Measurements from ENCODE around the gene P2RY14.

Gene P2RY14

DNA sequence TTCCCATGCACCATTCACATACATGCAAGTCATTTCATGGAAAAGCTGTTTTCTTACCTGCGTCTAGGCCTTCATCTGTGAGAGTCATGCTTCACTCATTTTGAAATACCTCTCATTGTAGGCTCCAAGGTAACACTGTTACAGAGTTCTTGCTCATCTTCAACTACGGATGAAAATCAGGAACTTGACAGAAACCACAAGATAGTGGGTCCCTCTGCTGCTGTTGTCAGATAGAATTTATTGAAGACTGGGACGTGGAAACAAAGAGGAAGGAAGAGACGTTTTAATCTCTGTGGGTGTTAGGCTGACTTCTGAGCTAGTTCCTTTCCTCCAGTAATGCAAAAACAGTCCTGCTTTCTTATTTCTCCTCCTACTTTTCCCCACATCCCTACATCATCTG, at the start of gene P2RY14:
TSS of gene P2RY14 (minus strand) at position 313 of the 400 bp plus-strand sequence. CDS start 64,226 bp downstream, outside the sequence.
- no peak for DNase-seq (ENCODE audit: low read depth)
- no peak within 1 kb of the TSS for H3K4me3 ChIP-seq (ENCODE audit: low read depth, low read length)
- TF ChIP-seq, protein P1, sequence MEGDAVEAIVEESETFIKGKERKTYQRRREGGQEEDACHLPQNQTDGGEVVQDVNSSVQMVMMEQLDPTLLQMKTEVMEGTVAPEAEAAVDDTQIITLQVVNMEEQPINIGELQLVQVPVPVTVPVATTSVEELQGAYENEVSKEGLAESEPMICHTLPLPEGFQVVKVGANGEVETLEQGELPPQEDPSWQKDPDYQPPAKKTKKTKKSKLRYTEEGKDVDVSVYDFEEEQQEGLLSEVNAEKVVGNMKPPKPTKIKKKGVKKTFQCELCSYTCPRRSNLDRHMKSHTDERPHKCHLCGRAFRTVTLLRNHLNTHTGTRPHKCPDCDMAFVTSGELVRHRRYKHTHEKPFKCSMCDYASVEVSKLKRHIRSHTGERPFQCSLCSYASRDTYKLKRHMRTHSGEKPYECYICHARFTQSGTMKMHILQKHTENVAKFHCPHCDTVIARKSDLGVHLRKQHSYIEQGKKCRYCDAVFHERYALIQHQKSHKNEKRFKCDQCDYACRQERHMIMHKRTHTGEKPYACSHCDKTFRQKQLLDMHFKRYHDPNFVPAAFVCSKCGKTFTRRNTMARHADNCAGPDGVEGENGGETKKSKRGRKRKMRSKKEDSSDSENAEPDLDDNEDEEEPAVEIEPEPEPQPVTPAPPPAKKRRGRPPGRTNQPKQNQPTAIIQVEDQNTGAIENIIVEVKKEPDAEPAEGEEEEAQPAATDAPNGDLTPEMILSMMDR (conservative IDR thresholded peaks at IDR 0.05; ENCODE audit: low read depth, low read length) = no peak

DNA sequence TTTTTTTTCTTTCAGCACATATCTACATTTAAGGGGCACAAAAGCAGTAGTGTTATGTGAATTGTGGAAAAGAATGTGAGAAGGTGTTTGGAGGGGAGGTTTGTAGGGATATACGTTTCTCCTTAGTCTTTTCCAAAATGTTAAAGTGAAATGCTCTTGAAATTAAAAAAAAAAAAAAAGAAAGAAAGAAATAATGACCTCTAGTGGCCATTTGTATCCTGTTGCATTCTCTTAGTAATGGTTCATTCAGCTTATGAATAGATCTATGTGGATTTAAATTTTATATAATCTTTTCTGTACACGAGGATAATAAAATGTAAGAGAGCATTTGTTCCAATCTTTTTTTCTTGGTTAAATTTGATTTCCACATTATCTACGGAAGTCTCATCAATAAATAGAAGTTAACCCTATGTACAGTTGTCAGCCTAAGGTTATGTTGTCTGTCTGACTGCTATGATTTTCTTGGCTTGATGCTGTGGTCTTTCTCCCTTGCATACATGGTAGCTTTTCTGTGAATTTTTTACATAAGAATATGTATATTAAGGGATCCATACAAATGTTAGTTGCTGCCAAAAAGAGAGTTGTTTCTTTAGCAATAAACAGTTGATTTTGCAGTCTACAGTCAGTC, 49.3 kb upstream of the P2RY14 start:
- DNase-seq (ENCODE audit: low read depth) = peak; percentile 59
- TF ChIP-seq, protein P1 (conservative IDR thresholded peaks at IDR 0.05; ENCODE audit: low read depth, low read length) = peak; percentile 52
- no peak overlapping the region for H3K4me3 ChIP-seq (ENCODE audit: low read depth, low read length)

DNA sequence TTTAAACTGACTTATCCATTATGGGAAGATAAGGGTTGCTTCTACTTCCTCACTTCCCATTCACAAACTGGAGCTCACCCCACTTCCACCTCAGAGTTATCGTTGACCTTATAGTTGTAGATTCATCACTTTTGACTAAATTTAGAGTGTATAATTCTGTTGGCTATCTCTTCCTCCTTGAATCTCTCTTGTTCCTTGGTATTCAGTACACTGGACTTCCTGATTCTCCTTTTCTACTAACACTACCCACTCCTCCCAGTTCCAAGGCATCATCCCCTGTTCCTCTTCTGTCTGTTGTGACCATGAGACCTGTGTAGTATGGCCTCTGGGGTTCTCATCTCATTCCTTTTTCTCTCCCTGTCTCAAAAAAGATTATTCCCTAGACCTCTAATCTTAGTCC, 44.2 kb upstream of the P2RY14 start:
- TF ChIP-seq, protein P1 (conservative IDR thresholded peaks at IDR 0.05; ENCODE audit: low read depth, low read length) = no peak
- no peak for DNase-seq (ENCODE audit: low read depth)
- H3K4me3 ChIP-seq (ENCODE audit: low read depth, low read length) = no peak overlapping the region

DNA sequence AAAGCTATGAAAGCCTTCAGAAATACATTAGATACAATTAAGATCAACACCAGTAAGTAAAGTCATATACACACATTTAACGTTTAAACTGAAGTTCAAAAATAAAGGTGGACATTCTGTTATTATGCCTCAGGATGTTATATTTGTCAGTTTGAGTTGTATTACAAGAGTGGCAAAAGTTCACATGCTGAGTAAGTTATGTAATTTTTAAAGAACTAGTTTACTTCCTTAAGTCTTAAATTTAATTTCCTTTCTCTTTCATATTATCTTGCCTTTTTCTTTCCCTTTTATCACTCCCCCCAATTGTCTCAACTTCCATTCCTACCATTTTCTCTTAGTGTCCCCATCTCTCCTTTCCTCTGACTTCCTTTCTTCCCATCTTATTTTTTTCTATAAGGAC, 43.2 kb upstream of the P2RY14 start:
- TF ChIP-seq, protein P1 (conservative IDR thresholded peaks at IDR 0.05; ENCODE audit: low read depth, low read length) = no peak
- H3K4me3 ChIP-seq (ENCODE audit: low read depth, low read length) = no peak overlapping the region
- no peak for DNase-seq (ENCODE audit: low read depth)

DNA sequence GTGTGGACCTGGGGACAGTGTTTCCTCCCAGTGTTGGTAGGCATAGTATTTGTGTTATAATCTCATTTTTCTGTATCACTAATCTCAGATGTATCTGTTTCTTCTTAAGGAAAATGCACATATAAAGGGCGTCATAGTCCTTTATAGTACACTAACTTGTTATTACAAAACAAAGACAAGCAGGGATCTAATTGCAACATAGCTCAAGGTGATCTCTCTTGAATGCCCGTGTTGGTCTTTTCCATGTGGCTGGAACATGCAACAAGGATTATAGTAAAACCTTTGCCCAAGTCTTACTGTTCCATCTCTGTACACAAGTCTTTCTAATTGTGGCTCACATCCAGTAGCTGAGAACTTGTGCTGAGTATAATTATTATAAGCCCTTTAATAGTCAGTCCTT, 41.8 kb upstream of the P2RY14 start:
- H3K4me3 ChIP-seq (ENCODE audit: low read depth, low read length) = no peak overlapping the region
- TF ChIP-seq, protein P1 (conservative IDR thresholded peaks at IDR 0.05; ENCODE audit: low read depth, low read length) = no peak
- DNase-seq (ENCODE audit: low read depth) = no peak

DNA sequence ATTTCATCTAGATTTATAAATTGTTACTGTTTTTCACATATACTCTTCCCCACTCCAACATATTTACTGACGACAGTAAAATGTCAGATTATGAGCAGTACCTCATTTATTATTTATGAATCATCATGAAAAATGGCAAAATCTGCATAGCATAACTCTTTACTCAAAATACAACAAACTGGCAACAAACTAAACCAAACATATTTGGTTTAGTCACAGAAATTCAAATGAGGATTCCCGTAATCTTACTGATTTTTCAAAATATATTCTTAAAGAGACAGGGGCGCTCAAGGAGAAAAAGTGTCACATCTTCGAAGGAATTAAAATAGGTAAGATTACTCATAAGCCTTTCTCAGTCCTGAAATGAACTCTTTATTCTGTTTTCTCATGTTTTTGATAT, 41.3 kb upstream of the P2RY14 start:
- no peak overlapping the region for H3K4me3 ChIP-seq (ENCODE audit: low read depth, low read length)
- TF ChIP-seq, protein P1 (conservative IDR thresholded peaks at IDR 0.05; ENCODE audit: low read depth, low read length) = no peak

DNA sequence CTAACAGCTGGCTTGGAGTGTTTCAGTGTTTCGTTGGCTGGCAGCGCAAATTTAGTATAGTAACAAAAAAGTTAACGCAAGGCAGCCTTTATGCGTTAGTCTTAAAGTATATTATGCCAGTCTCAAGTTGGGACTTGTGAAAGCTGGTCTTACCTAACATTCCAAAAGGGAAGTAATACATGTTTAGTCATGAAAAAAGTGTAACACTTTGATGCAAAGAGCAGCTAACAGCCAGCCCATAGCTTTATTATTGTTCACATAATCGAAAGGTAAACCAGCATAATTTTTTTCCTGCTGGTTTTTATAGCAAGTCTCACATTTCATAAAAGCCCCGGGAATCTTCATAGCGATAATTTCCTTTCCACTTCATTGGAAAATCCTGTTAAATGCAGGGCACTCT, 40.6 kb upstream of the P2RY14 start:
- TF ChIP-seq, protein P1 (conservative IDR thresholded peaks at IDR 0.05; ENCODE audit: low read depth, low read length) = no peak
- no peak for DNase-seq (ENCODE audit: low read depth)
- no peak overlapping the region for H3K4me3 ChIP-seq (ENCODE audit: low read depth, low read length)

More for the DNA sequence above, 41.3 kb upstream of the P2RY14 start:
- no peak for DNase-seq (ENCODE audit: low read depth)
